T-cell (primary cell): ENCODE measurements around the gene TNFSF12. TPM values are rescaled to one million over a fixed set of nuclear protein-coding genes. Genes with fewer than 3 reads are reported as not detected.

Experiments
- ATAC-seq, 4 experiments: fragments of 200-7000 bp in 3 of 4; fragments of 150-1000 bp in 1 of 4; cut with Tn5 transposase; replicated peaks in 1 of 4; 1 replicate in 3 of 4; 2 replicates in 1 of 4; pipeline ENCODE4 v1.10.0; 2021; ENCODE audit warnings: moderate library complexity in 3 of 4, mild to moderate bottlenecking in 2 of 4, moderate number of reproducible peaks in 1 of 4
- CTCF ChIA-PET, 2 donors: fragments of 300-600 bp; sonication (Branson Sonifier 250); formaldehyde crosslinking; loops; one replicate each; lab custom pipeline; 2022; ENCODE audit warnings: antibody characterized with exemption in 2 of 2; lab: Charles Lee
- POLR2A ChIA-PET, 2 donors: fragments of 300-600 bp; sonication (Branson Sonifier 250); formaldehyde crosslinking; loops; one replicate each; lab custom pipeline; 2022; ENCODE audit warnings: antibody characterized with exemption in 2 of 2; lab: Charles Lee
- DNase-seq, 35 experiments: peaks; one replicate each; pipeline versions ENCODE4 v3.0.0 to v3.0.0-alpha.2; 2013 to 2023
- H3K27ac ChIP-seq: one replicate; pipeline ENCODE4 v1.5.1; 2013; ENCODE audit warnings: low read length
- H3K27me3 ChIP-seq, 2 experiments: replicated peaks in 1 of 2; 1 replicate in 1 of 2; 2 replicates in 1 of 2; pipeline versions ENCODE4 v1.6.1 to v1.7.0; 2013; ENCODE audit warnings: low read length in 1 of 2, mixed read lengths in 1 of 2; ENCODE audit not compliant: control insufficient read depth in 2 of 2, insufficient read depth in 2 of 2; ENCODE audit errors: extremely low read depth in 1 of 2
- H3K36me3 ChIP-seq, 2 donors: 1 replicate in 1 of 2; 2 replicates in 1 of 2; pipeline versions ENCODE4 v1.6.1 to v1.7.0; 2013; ENCODE audit warnings: low read length in 1 of 2; ENCODE audit not compliant: control insufficient read depth in 2 of 2, insufficient read depth in 1 of 2; ENCODE audit errors: extremely low read depth in 1 of 2
- H3K4me1 ChIP-seq, 2 experiments: 1 replicate in 1 of 2; 2 replicates in 1 of 2; pipeline versions ENCODE4 v1.6.1 to v1.7.0; 2013; ENCODE audit warnings: low read length in 2 of 2, mixed read lengths in 1 of 2; ENCODE audit not compliant: insufficient read depth in 2 of 2, control insufficient read depth in 1 of 2; ENCODE audit errors: extremely low read depth in 1 of 2
- H3K4me3 ChIP-seq, 2 donors: 1 replicate in 1 of 2; 2 replicates in 1 of 2; pipeline versions ENCODE4 v1.5.1 to v1.7.0; 2013; ENCODE audit warnings: mild to moderate bottlenecking in 2 of 2, low read length in 1 of 2, moderate library complexity in 1 of 2; ENCODE audit not compliant: control insufficient read depth in 1 of 2; ENCODE audit errors: extremely low read depth in 1 of 2
- H3K9me3 ChIP-seq: 2 replicates; pipeline ENCODE4 v1.7.0; 2013
- H3K27ac Mint-ChIP-seq, 2 donors: one replicate each; pipeline ENCODE4 v1.8.0; 2020 to 2021; ENCODE audit warnings: mild to moderate bottlenecking in 2 of 2, mixed read lengths in 2 of 2
- H3K27me3 Mint-ChIP-seq, 2 donors: one replicate each; pipeline ENCODE4 v1.8.0; 2021 to 2022; ENCODE audit warnings: mixed read lengths in 2 of 2
- H3K36me3 Mint-ChIP-seq: one replicate; pipeline ENCODE4 v1.8.0; 2021; ENCODE audit warnings: mixed read lengths
- H3K4me1 Mint-ChIP-seq, 3 donors: one replicate each; pipeline ENCODE4 v1.8.0; 2020 to 2022; ENCODE audit warnings: mixed read lengths in 3 of 3, mild to moderate bottlenecking in 1 of 3
- H3K4me3 Mint-ChIP-seq, 3 donors: one replicate each; pipeline ENCODE4 v1.8.0; 2020 to 2022; ENCODE audit warnings: mild to moderate bottlenecking in 3 of 3, mixed read lengths in 3 of 3, moderate library complexity in 3 of 3
- H3K9me3 Mint-ChIP-seq, 3 donors: one replicate each; pipeline ENCODE4 v1.8.0; 2020 to 2022; ENCODE audit warnings: mixed read lengths in 3 of 3
- WGBS: methylation state at CpG from one replicate; pipeline ENCODE4 v1.1.5; 2013; ENCODE audit warnings: missing lambda C conversion rate; ENCODE audit not compliant: insufficient coverage; 5-methylcytosine and 5-hydroxymethylcytosine counted together
- total RNA-seq, 35 experiments: library from RNA in 6 of 35; stranded (reverse) in 6 of 35; fragments of 120-200 nt in 1 of 35; gene quantifications; one replicate each; pipeline versions ENCODE4 v1.2.1 to v1.2.4 and lab custom pipeline; 2013 to 2026

Gene TNFSF12
- total RNA-seq, 5 donors from 2014 or later (not counting 1 experiment from before 2014, with no cell fraction given), result 38.3 to 72.8 (median 61.4) TPM

GRCh38 chr17:7583253-7584109 is 34.6 kb downstream of the TNFSF12 start, which contains the start of gene MPDU1:
Gene MPDU1, plus strand, starts transcription at chr17:7583852. Its CDS starts 11 bp downstream, at chr17:7583863.
- H3K4me3 Mint-ChIP-seq, result peak within 1 kb of the TSS; percentile 90 to 99 (median 98)
- H3K4me1 ChIP-seq, result peaks cover 27 to 61% of the 10 kb centered on the region in 2 experiments
- peaks cover 15% of the 10 kb centered on the region for H3K36me3 Mint-ChIP-seq
- peaks cover 7 to 26% of the 10 kb centered on the region in 2 donors for H3K36me3 ChIP-seq
- peak within 1 kb of the TSS; percentile 99 to 100 for H3K27ac Mint-ChIP-seq
- no peaks in the 10 kb centered on the region for H3K27me3 Mint-ChIP-seq
- ATAC-seq, result peak; percentile 79 to 87 (median 85)
- no peaks in the 10 kb centered on the region for H3K9me3 Mint-ChIP-seq
- WGBS, result 16% methylated on average over 55 of the region's 69 CpGs
- H3K4me3 ChIP-seq, result peak within 1 kb of the TSS; percentile 79 to 85
- DNase-seq, result peak; percentile 91 to 97 (median 94)
- CTCF ChIA-PET, result interaction anchor here in 1 of 2 donors (1.0 to 2.3 kb wide), 3 partner anchors 31 to 104 kb away, joined by 3 to 16 read pairs (median 13); partner anchors contain the start of genes FXR2, TP53 and WRAP53
- H3K9me3 ChIP-seq, result no peaks in the 10 kb centered on the region
- POLR2A ChIA-PET, result interaction anchor here (0.6 to 2.1 kb wide), 12 partner anchors 9 to 539 kb away, joined by 3 to 10 read pairs (median 4); partner anchors contain the start of genes TP53 (in 2 of the 2), NEURL4 (in 1 of the 2) and SENP3 (in 1 of the 2)
- H3K27me3 ChIP-seq, result no peaks in the 10 kb centered on the region
- peak within 1 kb of the TSS; percentile 91 for H3K27ac ChIP-seq
- peaks cover 53 to 60% (median 55%) of the 10 kb centered on the region in 3 donors for H3K4me1 Mint-ChIP-seq

GRCh38 chr17:7586673-7587419 is 38.0 kb downstream of the TNFSF12 start:
- no peak overlapping the region for H3K27ac Mint-ChIP-seq
- ChIA-PET CTCF (interaction anchor here in 1 of 2 donors (0.6 kb wide), 1 partner anchor 210 kb away, joined by 3 read pairs; no protein-coding TSS in a partner anchor), POLR2A (interaction anchor here (0.5 to 0.6 kb wide), 2 partner anchors 22 to 47 kb away, joined by 3 to 9 read pairs; no protein-coding TSS in a partner anchor)
- no peak for ATAC-seq
- no peaks in the 10 kb centered on the region for H3K27me3 Mint-ChIP-seq
- H3K4me3 ChIP-seq, result no peak overlapping the region
- H3K36me3 Mint-ChIP-seq, result peaks cover 14% of the 10 kb centered on the region
- DNase-seq, result no peak
- H3K4me1 ChIP-seq, result peaks cover 23 to 46% of the 10 kb centered on the region in 2 experiments
- peaks cover 27 to 31% (median 30%) of the 10 kb centered on the region in 3 donors for H3K4me1 Mint-ChIP-seq
- 96% methylated on average over 3 of the region's 9 CpGs for WGBS
- H3K27me3 ChIP-seq, result no peaks in the 10 kb centered on the region
- H3K4me3 Mint-ChIP-seq, result no peak overlapping the region
- peaks cover 7 to 41% of the 10 kb centered on the region in 2 donors for H3K36me3 ChIP-seq
- no peaks in the 10 kb centered on the region for H3K9me3 Mint-ChIP-seq
- no peaks in the 10 kb centered on the region for H3K9me3 ChIP-seq
- H3K27ac ChIP-seq, result no peak overlapping the region

- peaks cover 12 to 48% of the 10 kb centered on the region in 2 donors for H3K36me3 ChIP-seq
- H3K4me1 ChIP-seq, result peaks cover 17 to 39% of the 10 kb centered on the region in 2 experiments
- ChIA-PET POLR2A (interaction anchor here in 1 of 2 donors (0.5 kb wide), 1 partner anchor 47 kb away, joined by 9 read pairs; no protein-coding TSS in a partner anchor), CTCF (interaction anchor here in 1 of 2 donors (0.6 kb wide), 1 partner anchor 211 kb away, joined by 3 read pairs; no protein-coding TSS in a partner anchor)
- Mint-ChIP-seq H3K27ac (no peak overlapping the region), H3K4me3 (no peak overlapping the region), H3K4me1 (peaks cover 20 to 24% (median 23%) of the 10 kb centered on the region in 3 donors), H3K36me3 (peaks cover 20% of the 10 kb centered on the region), H3K9me3 (no peaks in the 10 kb centered on the region), H3K27me3 (no peaks in the 10 kb centered on the region)
- no peaks in the 10 kb centered on the region for H3K27me3 ChIP-seq
- 77% methylated on average over 3 of the region's 12 CpGs for WGBS
- no peaks in the 10 kb centered on the region for H3K9me3 ChIP-seq
- no peak overlapping the region for H3K27ac ChIP-seq
- no peak overlapping the region for H3K4me3 ChIP-seq
- DNase-seq (no peak), ATAC-seq (no peak)
Measured at GRCh38 chr17:7587420-7588151, 38.7 kb downstream of the TNFSF12 start.

GRCh38 chr17:7588553-7589203 is 39.8 kb downstream of the TNFSF12 start:
- H3K4me1 Mint-ChIP-seq, result peaks cover 13 to 23% (median 18%) of the 10 kb centered on the region in 3 donors
- no peak overlapping the region for H3K27ac Mint-ChIP-seq
- H3K4me1 ChIP-seq, result peaks cover 9 to 29% of the 10 kb centered on the region in 2 experiments
- no peak overlapping the region for H3K4me3 ChIP-seq
- ATAC-seq (peak in 1 of 4 experiments; percentile 7), DNase-seq (no peak)
- H3K9me3 Mint-ChIP-seq, result no peaks in the 10 kb centered on the region
- H3K36me3 ChIP-seq, result peaks cover 9 to 59% of the 10 kb centered on the region in 2 donors
- H3K36me3 Mint-ChIP-seq, result peaks cover 28% of the 10 kb centered on the region
- no peak overlapping the region for H3K4me3 Mint-ChIP-seq
- H3K27me3 ChIP-seq, result no peaks in the 10 kb centered on the region
- POLR2A ChIA-PET, result interaction anchor here in 1 of 2 donors (0.6 kb wide), 2 partner anchors 101 to 314 kb away, joined by 3 read pairs; no protein-coding TSS in a partner anchor
- WGBS, result 94% methylated on average over 26 of the region's 30 CpGs
- CTCF ChIA-PET, result interaction anchor here (0.8 to 1.5 kb wide), 9 partner anchors 28 to 233 kb away, joined by 3 to 6 read pairs (median 4); partner anchors contain the start of gene TP53 (in 1 of the 2)
- H3K27me3 Mint-ChIP-seq, result no peaks in the 10 kb centered on the region
- no peaks in the 10 kb centered on the region for H3K9me3 ChIP-seq
- no peak overlapping the region for H3K27ac ChIP-seq

GRCh38 chr17:7589204-7589868 is 40.5 kb downstream of the TNFSF12 start:
- DNase-seq, result peak in 34 of 35 experiments; percentile 35 to 82 (median 60)
- Histone ChIP-seq H3K27me3 (no peaks in the 10 kb centered on the region), H3K4me1 (peaks cover 6 to 27% of the 10 kb centered on the region in 2 experiments), H3K27ac (no peak overlapping the region), H3K36me3 (peaks cover 9 to 66% of the 10 kb centered on the region in 2 donors), H3K4me3 (no peak overlapping the region), H3K9me3 (no peaks in the 10 kb centered on the region)
- Mint-ChIP-seq H3K4me1 (peaks cover 8 to 16% (median 12%) of the 10 kb centered on the region in 3 donors), H3K36me3 (peaks cover 34% of the 10 kb centered on the region), H3K9me3 (no peaks in the 10 kb centered on the region), H3K4me3 (no peak overlapping the region), H3K27me3 (no peaks in the 10 kb centered on the region), H3K27ac (no peak overlapping the region)
- ChIA-PET CTCF (interaction anchor here (0.6 to 1.5 kb wide), 9 partner anchors 74 to 234 kb away, joined by 3 to 6 read pairs (median 4); partner anchors contain the start of gene TP53 (in 1 of the 2)), POLR2A (interaction anchor here (0.6 to 1.2 kb wide), 4 partner anchors 98 to 351 kb away, joined by 3 to 4 read pairs (median 3); no protein-coding TSS in a partner anchor)
- 60% methylated on average over 56 of the region's 56 CpGs for WGBS
- peak; percentile 76 to 84 (median 76) for ATAC-seq
